ENCODE measurements around the gene PALLD. TPM values are rescaled to one million over a fixed set of nuclear protein-coding genes. Genes with fewer than 3 reads are reported as not detected.

The PALLD gene
- total and polyA plus RNA-seq, 2 of the 8 experiments (the other 6 are each of a cell fraction or from before 2014, with no cell fraction given) = 10.5 to 25.0 TPM

DNA sequence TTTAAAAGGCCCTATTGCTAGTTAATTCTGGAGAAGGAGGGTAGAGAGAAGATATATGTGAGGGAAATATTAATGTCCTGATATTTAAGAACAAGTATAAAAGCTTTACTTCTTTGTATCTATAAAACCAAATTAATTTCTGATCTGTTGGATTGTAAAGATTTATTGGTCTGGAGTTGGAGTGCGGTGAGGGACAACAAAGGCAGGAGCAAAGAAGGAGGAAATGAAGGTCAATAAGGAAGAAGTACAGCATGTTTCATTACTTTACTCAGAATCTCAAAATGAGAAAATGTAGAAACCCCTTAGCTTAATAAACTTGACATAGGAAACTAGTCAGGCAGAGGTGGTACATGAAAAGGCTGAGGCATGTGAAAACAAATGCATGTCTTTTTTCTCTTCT, 192.9 kb downstream of the PALLD start:
- POLR2A ChIA-PET (ENCODE audit: partially characterized antibody) = no interaction called here
- H3K56ac ChIP-seq (replicated peaks; ENCODE audit: insufficient read length, low read depth, low read length) = no peak overlapping the region
- H2BK120ac ChIP-seq (replicated peaks; ENCODE audit: low read depth, low read length) = no peak overlapping the region
- no peak overlapping the region for H2BK20ac ChIP-seq (ENCODE audit: low read length)
- H4K8ac ChIP-seq (ENCODE audit: extremely low read depth, insufficient read depth, low read length) = no peak overlapping the region
- CTCF ChIA-PET (ENCODE audit: partially characterized antibody) = interaction anchor here (0.5 to 1.2 kb wide), 3 partner anchors 13 to 125 kb away, joined by 3 to 4 read pairs (median 3); no protein-coding TSS in a partner anchor
- no peak overlapping the region for H3K4ac ChIP-seq (replicated peaks; ENCODE audit: insufficient read length, low read depth, low read length)
- H2AFZ ChIP-seq (ENCODE audit: low read length) = no peak overlapping the region
- H2BK5ac ChIP-seq (ENCODE audit: low read depth, low read length) = no peak overlapping the region
- H4K91ac ChIP-seq (replicated peaks; ENCODE audit: insufficient read length, low read length) = no peak overlapping the region
- no peaks in the 10 kb centered on the region for H3K36me3 ChIP-seq (ENCODE audit: control insufficient read depth in 2 of 4, insufficient read depth in 4 of 4, low read length in 3 of 4)
- H3K9me3 ChIP-seq (ENCODE audit: insufficient read depth in 2 of 2, low read depth in 1 of 2, low read length in 1 of 2) = no peaks in the 10 kb centered on the region
- no peak overlapping the region for H2AK5ac ChIP-seq (ENCODE audit: low read depth, low read length)
- H3K14ac ChIP-seq (ENCODE audit: insufficient read length) = no peak overlapping the region
- FAIRE-seq (no peak), DNase-seq (ENCODE audit: low read depth in 1 of 2, low spot score in 2 of 2) (no peak)
- no peak overlapping the region for H2BK12ac ChIP-seq (ENCODE audit: low read depth, low read length)
- H4K5ac ChIP-seq (ENCODE audit: insufficient read length, low read depth, low read length) = no peak overlapping the region
- H2BK15ac ChIP-seq (ENCODE audit: low read length) = no peak overlapping the region
- H3K27ac ChIP-seq (ENCODE audit: low read depth, low read length) = no peak overlapping the region
- H3K79me2 ChIP-seq (ENCODE audit: control insufficient read depth in 1 of 2, insufficient read depth in 2 of 2, low read length in 2 of 2) = no peaks in the 10 kb centered on the region
- H3K23me2 ChIP-seq (ENCODE audit: low read depth, low read length) = no peaks in the 10 kb centered on the region
- no peak overlapping the region for H3K9ac ChIP-seq (replicated peaks in 1 of 4; ENCODE audit: extremely low read depth in 1 of 4, low read depth in 3 of 4, low read length in 3 of 4)
- H3K79me1 ChIP-seq (ENCODE audit: low read depth, low read length) = no peaks in the 10 kb centered on the region
- TF ChIP-seq TAF7 (optimal IDR thresholded peaks at IDR 0.05; ENCODE audit: borderline replicate concordance, low read depth, low read length) (no peak), POLR2A (IDR thresholded peaks at IDR 0.05; ENCODE audit: control extremely low read depth in 1 of 2, low read depth in 2 of 2, low read length in 2 of 2) (no peak), BCL11A (IDR thresholded peaks at IDR 0.05; ENCODE audit: low read depth in 2 of 2, low read length in 2 of 2) (no peak), CREB1 (IDR thresholded peaks at IDR 0.05) (no peak), HDAC2 (IDR thresholded peaks at IDR 0.05; ENCODE audit: borderline replicate concordance in 1 of 2, low read depth in 2 of 2, low read length in 2 of 2) (no peak), ZNF274 (IDR thresholded peaks at IDR 0.05; ENCODE audit: borderline replicate concordance, extremely low read depth, low read length) (no peak), EZH2 (IDR thresholded peaks at IDR 0.05; ENCODE audit: low read depth, low read length, severe bottlenecking) (no peak), SIN3A (conservative IDR thresholded peaks at IDR 0.05 in 1 of 2, IDR thresholded peaks at IDR 0.05 in 1 of 2; ENCODE audit: low read depth in 1 of 2, low read length in 2 of 2) (no peak)
- TF ChIP-seq, protein P1, sequence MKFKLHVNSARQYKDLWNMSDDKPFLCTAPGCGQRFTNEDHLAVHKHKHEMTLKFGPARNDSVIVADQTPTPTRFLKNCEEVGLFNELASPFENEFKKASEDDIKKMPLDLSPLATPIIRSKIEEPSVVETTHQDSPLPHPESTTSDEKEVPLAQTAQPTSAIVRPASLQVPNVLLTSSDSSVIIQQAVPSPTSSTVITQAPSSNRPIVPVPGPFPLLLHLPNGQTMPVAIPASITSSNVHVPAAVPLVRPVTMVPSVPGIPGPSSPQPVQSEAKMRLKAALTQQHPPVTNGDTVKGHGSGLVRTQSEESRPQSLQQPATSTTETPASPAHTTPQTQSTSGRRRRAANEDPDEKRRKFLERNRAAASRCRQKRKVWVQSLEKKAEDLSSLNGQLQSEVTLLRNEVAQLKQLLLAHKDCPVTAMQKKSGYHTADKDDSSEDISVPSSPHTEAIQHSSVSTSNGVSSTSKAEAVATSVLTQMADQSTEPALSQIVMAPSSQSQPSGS (IDR thresholded peaks at IDR 0.05; ENCODE audit: low read length) = no peak
- no peak overlapping the region for H3K23ac ChIP-seq (ENCODE audit: insufficient read length)
- no peak overlapping the region for H3K18ac ChIP-seq (ENCODE audit: extremely low read depth, low read length)
- H3K4me2 ChIP-seq (ENCODE audit: insufficient read depth in 1 of 2, low read depth in 2 of 2, low read length in 2 of 2) = no peak overlapping the region
- no peak overlapping the region for H3K4me3 ChIP-seq (ENCODE audit: extremely low read depth in 1 of 4, insufficient read depth in 2 of 4, low read depth in 3 of 4, low read length in 4 of 4)
- WGBS, 2 experiments (ENCODE audit: extremely low coverage in 1 of 2, insufficient coverage in 1 of 2, insufficient read length in 1 of 2, insufficient replicate concordance in 2 of 2, low coverage in 1 of 2, low lambda C conversion rate in 2 of 2, missing lambda C conversion rate in 1 of 2) = 100% methylated on average over 1 of the region's 1 CpG; no CpG with 5 or more reads in 1 of the 2 experiments
- H3K4me1 ChIP-seq (replicated peaks in 1 of 4; ENCODE audit: control insufficient read depth in 3 of 4, insufficient read depth in 4 of 4, low read length in 3 of 4) = peaks cover 0 to 2% (median 0%) of the 10 kb centered on the region in 4 experiments; a peak in 1 of 7 replicates
- peaks cover 0 to 1% (median 0%) of the 10 kb centered on the region in 4 experiments; a peak in 1 of 7 replicates for H3K27me3 ChIP-seq (replicated peaks in 1 of 4; ENCODE audit: control insufficient read depth in 3 of 4, extremely low read depth in 1 of 4, insufficient read depth in 3 of 4, low read length in 3 of 4)
- H4K20me1 ChIP-seq (replicated peaks in 1 of 2; ENCODE audit: control insufficient read depth in 1 of 2, insufficient read depth in 2 of 2, low read length in 2 of 2) = no peaks in the 10 kb centered on the region

All from H1 (cell line).